GM06990 (cell line): ENCODE data around the gene KCNN3.
"Not testable (repeated sequence)": the region's sequence is repeated elsewhere in the genome, so short reads cannot be mapped to it uniquely, and the experiment has no call there.

Experiments used
- DNase-seq: peaks from one replicate; pipeline ENCODE4 v3.0.0-alpha.2; 2011; ENCODE audit not compliant: insufficient read length; ENCODE audit errors: extremely low read depth
- H3K27me3 ChIP-seq: replicated peaks from 2 replicates; pipeline ENCODE4 v1.6.0; 2011; ENCODE audit warnings: low read length; ENCODE audit not compliant: control insufficient read depth, insufficient read depth
- H3K36me3 ChIP-seq: 2 replicates; pipeline ENCODE4 v1.5.1; 2011; ENCODE audit warnings: low read length; ENCODE audit not compliant: control insufficient read depth, insufficient read depth
- H3K4me3 ChIP-seq: replicated peaks from 2 replicates; pipeline ENCODE4 v1.5.1; 2011; ENCODE audit warnings: low read depth, mild to moderate bottlenecking, control low read depth, low read length
- TF ChIP-seq, protein P1 (sequence below): IDR thresholded peaks from 2 replicates; pipeline ENCODE4 v1.5.1; 2011; ENCODE audit warnings: low read length, control low read depth, mild to moderate bottlenecking, inconsistent platforms; ENCODE audit not compliant: insufficient read depth, poor library complexity, severe bottlenecking

KCNN3 gene

DNA sequence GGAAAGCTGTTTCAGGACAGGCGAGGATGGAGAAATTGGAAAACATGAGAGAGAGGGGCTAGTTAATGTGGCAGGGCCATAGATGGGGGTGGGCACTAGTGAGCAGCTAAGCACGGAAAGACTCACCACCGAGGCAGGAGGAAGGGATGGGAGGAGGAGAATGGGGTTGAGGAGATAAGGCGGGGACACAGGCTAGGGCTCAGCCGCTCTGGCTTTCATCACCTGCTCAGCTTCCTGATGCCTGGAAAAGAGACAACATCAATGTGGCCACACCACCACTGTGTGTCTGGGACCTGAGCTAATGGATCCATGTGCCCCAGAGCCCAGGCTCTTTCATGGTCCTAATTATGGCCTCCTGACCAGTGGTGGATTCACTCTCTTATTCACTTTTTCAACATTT lies 38.9 kb upstream of the KCNN3 start:
- TF ChIP-seq, protein P1, sequence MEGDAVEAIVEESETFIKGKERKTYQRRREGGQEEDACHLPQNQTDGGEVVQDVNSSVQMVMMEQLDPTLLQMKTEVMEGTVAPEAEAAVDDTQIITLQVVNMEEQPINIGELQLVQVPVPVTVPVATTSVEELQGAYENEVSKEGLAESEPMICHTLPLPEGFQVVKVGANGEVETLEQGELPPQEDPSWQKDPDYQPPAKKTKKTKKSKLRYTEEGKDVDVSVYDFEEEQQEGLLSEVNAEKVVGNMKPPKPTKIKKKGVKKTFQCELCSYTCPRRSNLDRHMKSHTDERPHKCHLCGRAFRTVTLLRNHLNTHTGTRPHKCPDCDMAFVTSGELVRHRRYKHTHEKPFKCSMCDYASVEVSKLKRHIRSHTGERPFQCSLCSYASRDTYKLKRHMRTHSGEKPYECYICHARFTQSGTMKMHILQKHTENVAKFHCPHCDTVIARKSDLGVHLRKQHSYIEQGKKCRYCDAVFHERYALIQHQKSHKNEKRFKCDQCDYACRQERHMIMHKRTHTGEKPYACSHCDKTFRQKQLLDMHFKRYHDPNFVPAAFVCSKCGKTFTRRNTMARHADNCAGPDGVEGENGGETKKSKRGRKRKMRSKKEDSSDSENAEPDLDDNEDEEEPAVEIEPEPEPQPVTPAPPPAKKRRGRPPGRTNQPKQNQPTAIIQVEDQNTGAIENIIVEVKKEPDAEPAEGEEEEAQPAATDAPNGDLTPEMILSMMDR: no peak
- Histone ChIP-seq H3K4me3 (no peak overlapping the region), H3K27me3 (no peaks in the 10 kb centered on the region), H3K36me3 (no peaks in the 10 kb centered on the region)
- no peak for DNase-seq

DNA sequence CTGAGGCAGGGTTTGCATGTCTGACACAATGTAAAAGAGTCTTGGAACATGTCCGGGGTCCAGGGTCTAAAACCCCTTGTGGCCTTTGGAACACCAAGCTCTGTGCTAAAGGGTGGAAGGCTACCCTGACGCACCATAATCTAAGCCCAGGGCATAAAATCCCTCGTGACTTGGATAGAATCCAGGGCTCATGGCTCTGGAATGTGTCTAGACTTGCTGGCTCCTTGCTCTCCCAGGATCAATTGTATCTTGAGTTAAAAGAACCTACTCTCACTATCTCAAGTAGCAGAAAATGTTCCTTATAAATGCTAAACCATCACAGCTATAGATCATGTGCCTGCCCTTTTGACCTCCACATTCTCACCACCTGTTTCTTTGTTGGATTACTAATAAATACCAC lies 38.0 kb upstream of the KCNN3 start:
- DNase-seq, H3K4me3 ChIP-seq, H3K27me3 ChIP-seq, H3K36me3 ChIP-seq: not testable (repeated sequence)

DNA sequence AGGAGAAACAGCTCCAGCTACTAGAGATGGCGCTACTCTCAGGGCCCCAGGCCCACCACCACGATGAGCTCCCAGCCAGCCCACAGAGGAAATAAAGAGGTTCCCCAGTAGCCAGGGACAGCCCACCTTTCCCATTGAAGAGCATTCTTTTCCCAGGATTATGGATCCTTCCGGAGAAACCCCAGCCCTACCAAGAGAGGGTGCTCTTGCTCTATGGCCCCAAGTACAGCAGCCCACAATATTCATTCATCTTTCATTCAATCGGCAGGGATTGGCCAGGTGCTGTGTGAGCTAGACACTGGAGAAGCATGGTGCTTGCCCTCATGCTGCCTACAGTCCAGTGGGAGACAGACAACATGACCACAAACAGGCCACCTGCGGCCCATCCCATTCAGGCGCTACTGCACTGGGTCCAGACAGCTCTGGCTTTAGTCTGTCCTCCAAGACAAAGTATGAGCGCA lies 36.6 kb upstream of the KCNN3 start:
- H3K36me3 ChIP-seq: no peaks in the 10 kb centered on the region
- no peaks in the 10 kb centered on the region for H3K27me3 ChIP-seq
- H3K4me3 ChIP-seq: no peak overlapping the region
- TF ChIP-seq, protein P1: peak; percentile 32
- DNase-seq: no peak

DNA sequence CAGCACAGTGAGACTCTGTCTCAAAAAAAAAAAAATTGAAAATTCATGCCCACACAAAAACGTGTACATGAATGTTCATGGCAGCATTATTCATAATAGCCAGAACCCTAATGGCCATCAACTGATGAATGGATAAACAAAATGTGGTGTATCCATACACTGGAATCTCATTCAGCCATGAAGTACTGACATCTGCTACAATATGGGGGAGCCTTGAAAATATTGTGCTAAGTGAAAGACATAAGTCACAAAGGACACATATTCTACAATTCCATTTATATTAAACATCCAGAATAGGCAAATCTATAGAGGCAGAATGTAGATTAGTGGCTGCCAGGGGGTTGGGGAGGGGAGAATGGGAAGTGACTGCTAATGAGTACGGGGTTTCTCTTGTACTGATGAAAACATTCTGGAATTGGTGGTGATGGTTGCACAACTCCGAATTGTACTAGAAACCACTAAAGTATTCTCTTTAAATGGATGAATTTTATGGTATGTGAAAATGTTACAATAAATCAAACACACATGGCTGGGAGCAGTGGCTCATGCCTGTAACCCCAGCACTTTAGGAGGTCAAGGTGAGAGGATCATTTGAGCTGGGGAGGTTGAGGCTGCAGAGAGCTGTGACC lies 33.0 kb upstream of the KCNN3 start:
- H3K27me3 ChIP-seq: no peaks in the 10 kb centered on the region
- no peak for DNase-seq
- H3K36me3 ChIP-seq: no peaks in the 10 kb centered on the region
- H3K4me3 ChIP-seq: no peak overlapping the region
- TF ChIP-seq, protein P1: no peak

DNA sequence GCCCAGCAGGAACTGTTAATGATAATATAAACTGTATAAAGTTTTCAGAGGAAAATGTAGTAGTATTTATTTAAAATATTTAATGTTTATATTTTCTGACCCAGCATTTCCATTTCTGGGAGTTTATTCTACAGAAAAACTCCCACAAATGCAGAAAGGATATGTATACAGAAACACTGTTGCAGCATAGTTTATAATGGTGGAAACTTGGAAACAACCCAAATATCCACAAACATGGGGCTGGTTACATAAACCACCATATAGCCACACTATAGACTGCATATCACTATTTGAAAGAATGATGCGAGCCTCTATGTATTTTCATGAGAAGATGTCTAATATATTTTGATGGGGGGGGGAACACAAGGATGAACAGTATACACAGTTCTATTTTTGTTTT lies 31.5 kb upstream of the KCNN3 start:
- TF ChIP-seq, protein P1: no peak
- no peak overlapping the region for H3K4me3 ChIP-seq
- no peaks in the 10 kb centered on the region for H3K36me3 ChIP-seq
- DNase-seq: no peak
- H3K27me3 ChIP-seq: no peaks in the 10 kb centered on the region

DNA sequence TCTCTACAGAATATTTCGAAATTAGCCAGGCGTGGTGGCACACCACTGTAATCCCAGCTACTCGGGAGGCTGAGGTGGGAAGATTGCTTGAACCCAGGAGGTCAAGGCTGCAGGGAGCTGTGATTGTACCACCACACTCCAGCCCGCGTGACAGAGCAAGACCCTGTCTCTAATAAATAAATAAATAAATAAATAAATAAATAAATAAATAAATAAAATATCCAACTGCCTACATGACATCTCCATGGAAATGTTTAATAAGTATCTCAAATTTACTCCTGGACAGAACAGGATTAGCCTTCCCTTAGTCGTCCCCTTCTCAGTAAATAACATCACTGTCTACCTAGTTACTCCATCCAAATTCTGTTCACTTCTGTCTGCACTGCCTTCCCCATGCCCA lies 29.0 kb upstream of the KCNN3 start:
- Histone ChIP-seq H3K4me3 (no peak overlapping the region), H3K27me3 (no peaks in the 10 kb centered on the region), H3K36me3 (no peaks in the 10 kb centered on the region)
- DNase-seq: no peak
- TF ChIP-seq, protein P1: no peak
